Uterus (tissue), 2 donors: Measurements from ENCODE around the gene ZBTB47.

Source experiments
- POLR2A ChIP-seq, 2 donors: fragments of 450-650 bp; IDR thresholded peaks; one replicate each; pipeline ENCODE4 v1.6.1; 2016; ENCODE audit warnings: antibody characterized with exemption in 2 of 2, mild to moderate bottlenecking in 1 of 2, moderate library complexity in 1 of 2
- TF ChIP-seq, protein P1 (sequence below), 4 experiments: fragments of 200-600 bp in 2 of 4; fragments of 450-650 bp in 2 of 4; sonication (generic) in 2 of 4; IDR thresholded peaks; one replicate each; pipeline ENCODE4 v1.5.1; 2016 to 2019; ENCODE audit warnings: antibody characterized with exemption in 4 of 4, mild to moderate bottlenecking in 2 of 4, moderate library complexity in 1 of 4

DNA sequence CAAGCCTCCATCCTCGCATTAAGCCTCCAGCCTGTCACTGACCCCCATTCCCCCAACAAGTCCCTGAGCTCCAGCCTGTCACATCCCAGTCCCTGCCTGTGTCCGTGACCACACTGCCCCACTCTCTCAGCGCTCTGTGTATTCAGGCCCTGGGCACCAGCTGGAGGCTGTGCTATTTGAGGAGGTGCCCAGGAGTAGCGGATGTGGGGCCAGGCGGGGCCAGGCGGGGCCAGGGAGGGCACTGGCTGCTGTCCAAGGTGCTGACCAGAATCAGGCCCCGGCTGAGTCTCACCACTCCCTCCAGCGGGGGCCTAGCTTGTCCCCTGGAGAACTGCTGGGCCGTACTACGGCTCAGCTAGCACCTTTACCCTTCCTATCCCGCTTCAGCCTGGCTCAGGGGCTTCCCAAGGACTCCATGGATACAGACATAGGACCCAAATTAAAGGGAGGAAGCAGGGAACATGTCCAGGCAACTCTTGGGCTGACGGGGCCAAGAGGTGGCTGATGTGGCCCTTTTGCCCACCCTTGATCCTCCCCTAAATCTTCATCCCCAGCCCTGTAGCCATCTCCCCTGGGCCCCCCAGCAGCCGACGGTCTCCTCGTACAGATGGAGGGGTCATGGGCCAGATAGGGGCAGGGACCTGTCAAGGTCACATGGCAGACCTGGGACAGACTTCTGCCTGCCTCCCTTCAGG is 48.0 kb downstream of the ZBTB47 start:
- TF ChIP-seq, protein P1, sequence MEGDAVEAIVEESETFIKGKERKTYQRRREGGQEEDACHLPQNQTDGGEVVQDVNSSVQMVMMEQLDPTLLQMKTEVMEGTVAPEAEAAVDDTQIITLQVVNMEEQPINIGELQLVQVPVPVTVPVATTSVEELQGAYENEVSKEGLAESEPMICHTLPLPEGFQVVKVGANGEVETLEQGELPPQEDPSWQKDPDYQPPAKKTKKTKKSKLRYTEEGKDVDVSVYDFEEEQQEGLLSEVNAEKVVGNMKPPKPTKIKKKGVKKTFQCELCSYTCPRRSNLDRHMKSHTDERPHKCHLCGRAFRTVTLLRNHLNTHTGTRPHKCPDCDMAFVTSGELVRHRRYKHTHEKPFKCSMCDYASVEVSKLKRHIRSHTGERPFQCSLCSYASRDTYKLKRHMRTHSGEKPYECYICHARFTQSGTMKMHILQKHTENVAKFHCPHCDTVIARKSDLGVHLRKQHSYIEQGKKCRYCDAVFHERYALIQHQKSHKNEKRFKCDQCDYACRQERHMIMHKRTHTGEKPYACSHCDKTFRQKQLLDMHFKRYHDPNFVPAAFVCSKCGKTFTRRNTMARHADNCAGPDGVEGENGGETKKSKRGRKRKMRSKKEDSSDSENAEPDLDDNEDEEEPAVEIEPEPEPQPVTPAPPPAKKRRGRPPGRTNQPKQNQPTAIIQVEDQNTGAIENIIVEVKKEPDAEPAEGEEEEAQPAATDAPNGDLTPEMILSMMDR (IDR thresholded peaks at IDR 0.05): no peak
- no peak for TF ChIP-seq POLR2A (IDR thresholded peaks at IDR 0.05)
